Activated naive CD4-positive, alpha-beta T cell treated with anti-CD3 and anti-CD28 coated beads, Interleukin-2, amount 10 ng/mL, durations not matched to agents 7 days and 5 days (primary cell): Measurements from ENCODE around the gene CDKAL1.

ENCODE experiments used
- CTCF ChIA-PET: fragments of 350-600 bp; sonication (Branson Sonifier 250); formaldehyde crosslinking; loops from one replicate; lab custom pipeline; 2021; ENCODE audit warnings: antibody characterized with exemption; lab: Charles Lee
- DNase-seq: peaks from one replicate; pipeline ENCODE4 v3.0.0-alpha.2; 2020
- H3K27ac Mint-ChIP-seq: one replicate; pipeline ENCODE4 v1.8.0; 2021; ENCODE audit warnings: mild to moderate bottlenecking, moderate library complexity, mixed read lengths
- H3K27me3 Mint-ChIP-seq: one replicate; pipeline ENCODE4 v1.8.0; 2021; ENCODE audit warnings: mild to moderate bottlenecking, mixed read lengths
- H3K36me3 Mint-ChIP-seq: one replicate; pipeline ENCODE4 v1.8.0; 2021; ENCODE audit warnings: mixed read lengths
- H3K4me1 Mint-ChIP-seq: one replicate; pipeline ENCODE4 v1.8.0; 2021; ENCODE audit warnings: mixed read lengths
- H3K4me3 Mint-ChIP-seq: one replicate; pipeline ENCODE4 v1.8.0; 2021; ENCODE audit warnings: mild to moderate bottlenecking, moderate library complexity, mixed read lengths
- H3K9me3 Mint-ChIP-seq: one replicate; pipeline ENCODE4 v1.8.0; 2021; ENCODE audit warnings: mixed read lengths

The CDKAL1 gene

GRCh38 chr6:21208796-21209186, 674.5 kb downstream of the CDKAL1 start:
- no peaks in the 10 kb centered on the region for H3K4me1 Mint-ChIP-seq
- H3K4me3 Mint-ChIP-seq: no peak overlapping the region
- DNase-seq: no peak

GRCh38 chr6:21213492-21213891, 679.2 kb downstream of the CDKAL1 start:
- Mint-ChIP-seq H3K36me3 (peaks cover 3% of the 10 kb centered on the region), H3K4me1 (no peaks in the 10 kb centered on the region), H3K27ac (no peak overlapping the region), H3K4me3 (no peak overlapping the region), H3K9me3 (no peaks in the 10 kb centered on the region), H3K27me3 (no peaks in the 10 kb centered on the region)
- no peak for DNase-seq
- CTCF ChIA-PET: no interaction called here

More at GRCh38 chr6:21208796-21209186, 674.5 kb downstream of the CDKAL1 start:
- H3K27ac Mint-ChIP-seq: no peak overlapping the region
- peaks cover 4% of the 10 kb centered on the region for H3K9me3 Mint-ChIP-seq
- H3K36me3 Mint-ChIP-seq: peaks cover 14% of the 10 kb centered on the region
- CTCF ChIA-PET: no interaction called here
- no peaks in the 10 kb centered on the region for H3K27me3 Mint-ChIP-seq

- no peak overlapping the region for H3K4me3 Mint-ChIP-seq
Measured at GRCh38 chr6:21214738-21215448, 680.6 kb downstream of the CDKAL1 start.

GRCh38 chr6:21219241-21219640, 685.0 kb downstream of the CDKAL1 start:
- H3K4me1 Mint-ChIP-seq: no peaks in the 10 kb centered on the region
- no peak overlapping the region for H3K27ac Mint-ChIP-seq
- CTCF ChIA-PET: no interaction called here
- DNase-seq: no peak
- no peaks in the 10 kb centered on the region for H3K27me3 Mint-ChIP-seq
- H3K9me3 Mint-ChIP-seq: no peaks in the 10 kb centered on the region
- no peak overlapping the region for H3K4me3 Mint-ChIP-seq
- H3K36me3 Mint-ChIP-seq: peaks cover 3% of the 10 kb centered on the region

More at GRCh38 chr6:21214738-21215448, 680.6 kb downstream of the CDKAL1 start:
- no peak overlapping the region for H3K27ac Mint-ChIP-seq
- no peaks in the 10 kb centered on the region for H3K4me1 Mint-ChIP-seq
- H3K27me3 Mint-ChIP-seq: no peaks in the 10 kb centered on the region
- no peaks in the 10 kb centered on the region for H3K9me3 Mint-ChIP-seq
- CTCF ChIA-PET: no interaction called here
- DNase-seq: no peak
- peaks cover 1% of the 10 kb centered on the region for H3K36me3 Mint-ChIP-seq

GRCh38 chr6:21219856-21220255, 685.6 kb downstream of the CDKAL1 start:
- Mint-ChIP-seq H3K9me3 (no peaks in the 10 kb centered on the region), H3K36me3 (peaks cover 3% of the 10 kb centered on the region), H3K27me3 (no peaks in the 10 kb centered on the region), H3K4me1 (no peaks in the 10 kb centered on the region), H3K27ac (no peak overlapping the region), H3K4me3 (no peak overlapping the region)
- CTCF ChIA-PET: no interaction called here
- no peak for DNase-seq

- DNase-seq: no peak
- Mint-ChIP-seq H3K9me3 (no peaks in the 10 kb centered on the region), H3K27me3 (no peaks in the 10 kb centered on the region), H3K4me3 (no peak overlapping the region), H3K27ac (no peak overlapping the region), H3K36me3 (peaks cover 3% of the 10 kb centered on the region), H3K4me1 (no peaks in the 10 kb centered on the region)
- CTCF ChIA-PET: no interaction called here
Measured at GRCh38 chr6:21220271-21220987, 686.2 kb downstream of the CDKAL1 start.

- CTCF ChIA-PET: no interaction called here
- no peaks in the 10 kb centered on the region for H3K4me1 Mint-ChIP-seq
- H3K27ac Mint-ChIP-seq: no peak overlapping the region
- no peaks in the 10 kb centered on the region for H3K9me3 Mint-ChIP-seq
- H3K4me3 Mint-ChIP-seq: no peak overlapping the region
- DNase-seq: no peak
- H3K27me3 Mint-ChIP-seq: no peaks in the 10 kb centered on the region
- peaks cover 3% of the 10 kb centered on the region for H3K36me3 Mint-ChIP-seq
Measured at GRCh38 chr6:21222656-21223055, 688.4 kb downstream of the CDKAL1 start.

- H3K4me1 Mint-ChIP-seq: no peaks in the 10 kb centered on the region
- no peaks in the 10 kb centered on the region for H3K9me3 Mint-ChIP-seq
- peaks cover 6% of the 10 kb centered on the region for H3K36me3 Mint-ChIP-seq
- no peak overlapping the region for H3K27ac Mint-ChIP-seq
- no peak for DNase-seq
- CTCF ChIA-PET: no interaction called here
- H3K4me3 Mint-ChIP-seq: no peak overlapping the region
- H3K27me3 Mint-ChIP-seq: no peaks in the 10 kb centered on the region
Measured at GRCh38 chr6:21225912-21226311, 691.7 kb downstream of the CDKAL1 start.

GRCh38 chr6:21227486-21227885, 693.2 kb downstream of the CDKAL1 start:
- CTCF ChIA-PET: no interaction called here
- Mint-ChIP-seq H3K27me3 (no peaks in the 10 kb centered on the region), H3K4me1 (no peaks in the 10 kb centered on the region), H3K4me3 (no peak overlapping the region), H3K36me3 (peaks cover 13% of the 10 kb centered on the region), H3K9me3 (no peaks in the 10 kb centered on the region), H3K27ac (no peak overlapping the region)
- DNase-seq: no peak

- Mint-ChIP-seq H3K27ac (no peak overlapping the region), H3K4me3 (no peak overlapping the region), H3K27me3 (no peaks in the 10 kb centered on the region), H3K4me1 (no peaks in the 10 kb centered on the region), H3K36me3 (peaks cover 21% of the 10 kb centered on the region), H3K9me3 (peaks cover under 1% of the 10 kb centered on the region)
- CTCF ChIA-PET: no interaction called here
- DNase-seq: no peak
Measured at GRCh38 chr6:21228411-21228810, 694.2 kb downstream of the CDKAL1 start.

- H3K27me3 Mint-ChIP-seq: no peaks in the 10 kb centered on the region
- peaks cover 25% of the 10 kb centered on the region for H3K36me3 Mint-ChIP-seq
- CTCF ChIA-PET: no interaction called here
Measured at GRCh38 chr6:21228876-21229460, 694.7 kb downstream of the CDKAL1 start.

GRCh38 chr6:21230536-21230935, 696.3 kb downstream of the CDKAL1 start:
- CTCF ChIA-PET: no interaction called here
- Mint-ChIP-seq H3K36me3 (peaks cover 29% of the 10 kb centered on the region), H3K27ac (no peak overlapping the region), H3K4me3 (no peak overlapping the region), H3K27me3 (no peaks in the 10 kb centered on the region), H3K9me3 (peaks cover 4% of the 10 kb centered on the region), H3K4me1 (no peaks in the 10 kb centered on the region)
- no peak for DNase-seq

More at GRCh38 chr6:21228876-21229460, 694.7 kb downstream of the CDKAL1 start:
- H3K4me1 Mint-ChIP-seq: no peaks in the 10 kb centered on the region
- H3K9me3 Mint-ChIP-seq: peaks cover 4% of the 10 kb centered on the region
- DNase-seq: no peak
- no peak overlapping the region for H3K27ac Mint-ChIP-seq
- H3K4me3 Mint-ChIP-seq: no peak overlapping the region

- H3K36me3 Mint-ChIP-seq: peaks cover 29% of the 10 kb centered on the region
Measured at GRCh38 chr6:21235162-21235561, 700.9 kb downstream of the CDKAL1 start.

GRCh38 chr6:21238208-21238607, 704.0 kb downstream of the CDKAL1 start:
- peaks cover 10% of the 10 kb centered on the region for H3K9me3 Mint-ChIP-seq
- CTCF ChIA-PET: no interaction called here
- H3K4me3 Mint-ChIP-seq: no peak overlapping the region
- DNase-seq: no peak
- no peaks in the 10 kb centered on the region for H3K4me1 Mint-ChIP-seq
- no peak overlapping the region for H3K27ac Mint-ChIP-seq
- H3K36me3 Mint-ChIP-seq: peaks cover 10% of the 10 kb centered on the region
- no peaks in the 10 kb centered on the region for H3K27me3 Mint-ChIP-seq

More at GRCh38 chr6:21235162-21235561, 700.9 kb downstream of the CDKAL1 start:
- no peak for DNase-seq
- Mint-ChIP-seq H3K4me1 (no peaks in the 10 kb centered on the region), H3K4me3 (no peak overlapping the region), H3K27ac (no peak overlapping the region), H3K27me3 (no peaks in the 10 kb centered on the region), H3K9me3 (peaks cover 10% of the 10 kb centered on the region)
- CTCF ChIA-PET: no interaction called here

- Mint-ChIP-seq H3K4me3 (no peak overlapping the region), H3K27ac (no peak overlapping the region), H3K4me1 (no peaks in the 10 kb centered on the region), H3K27me3 (no peaks in the 10 kb centered on the region), H3K9me3 (peaks cover 5% of the 10 kb centered on the region), H3K36me3 (no peaks in the 10 kb centered on the region)
- DNase-seq: no peak
- CTCF ChIA-PET: no interaction called here
Measured at GRCh38 chr6:21240709-21241108, 706.5 kb downstream of the CDKAL1 start.
